GM12892 (cell line): ENCODE results near the gene ACY1.

ENCODE experiments used
- DNase-seq: peaks from one replicate; pipeline ENCODE4 v3.0.0; 2011; ENCODE audit not compliant: insufficient read length
- FAIRE-seq: peaks from 2 replicates; lab custom pipeline; 2011; peaks lifted over from hg19 to GRCh38; lab: Jason Lieb, UNC
- POLR2A ChIP-seq: IDR thresholded peaks from 2 replicates; pipeline ENCODE4 v1.6.1; 2011; ENCODE audit warnings: low read depth, low read length, control low read depth
- POLR2AphosphoS5 ChIP-seq: IDR thresholded peaks from 2 replicates; pipeline ENCODE4 v1.6.1; 2011; ENCODE audit warnings: low read depth, low read length, control low read depth
- TAF1 ChIP-seq: IDR thresholded peaks from 2 replicates; pipeline ENCODE4 v1.6.1; 2011; ENCODE audit warnings: low read depth, mild to moderate bottlenecking, control low read depth, low read length, borderline replicate concordance

Gene ACY1

GRCh38 chr3:51995346-51996163 is 12.2 kb downstream of the ACY1 start, which contains the start of gene RPL29:
TSS of gene RPL29 (minus strand) at chr3:51995895. CDS start at chr3:51995461, 434 bp downstream.
- FAIRE-seq, result peak; percentile 98

GRCh38 chr3:51997172-51997571 is 13.8 kb downstream of the ACY1 start:
- DNase-seq (no peak), FAIRE-seq (no peak)
- no peak for TF ChIP-seq POLR2AphosphoS5
- no peak for TF ChIP-seq POLR2A
- TF ChIP-seq TAF1, result no peak

More at GRCh38 chr3:51995346-51996163, 12.2 kb downstream of the ACY1 start, which contains the start of gene RPL29:
- TF ChIP-seq POLR2A (peak; percentile 99), POLR2AphosphoS5 (peak; percentile 98), TAF1 (peak; percentile 100)
- DNase-seq, result peak; percentile 92

GRCh38 chr3:51997935-51998596 is 14.7 kb downstream of the ACY1 start:
- TF ChIP-seq POLR2AphosphoS5 (no peak), POLR2A (no peak), TAF1 (no peak)
- DNase-seq (no peak), FAIRE-seq (no peak)

- no peak for DNase-seq
- FAIRE-seq, result no peak
Measured at GRCh38 chr3:51998774-51999173, 15.4 kb downstream of the ACY1 start.

GRCh38 chr3:51999846-52000245 is 16.5 kb downstream of the ACY1 start:
- FAIRE-seq (no peak), DNase-seq (no peak)
- no peak for TF ChIP-seq POLR2A
- TF ChIP-seq POLR2AphosphoS5, result no peak
- TF ChIP-seq TAF1, result no peak

More at GRCh38 chr3:51998774-51999173, 15.4 kb downstream of the ACY1 start:
- TF ChIP-seq POLR2A (no peak), POLR2AphosphoS5 (no peak), TAF1 (no peak)

- DNase-seq (peak; percentile 97), FAIRE-seq (peak; percentile 97)
- TF ChIP-seq TAF1, result no peak
- TF ChIP-seq POLR2A, result no peak
- no peak for TF ChIP-seq POLR2AphosphoS5
Measured at GRCh38 chr3:52001443-52001974, 18.2 kb downstream of the ACY1 start.

GRCh38 chr3:52002748-52003147 is 19.4 kb downstream of the ACY1 start:
- no peak for FAIRE-seq
- no peak for DNase-seq
- no peak for TF ChIP-seq POLR2AphosphoS5
- no peak for TF ChIP-seq TAF1
- no peak for TF ChIP-seq POLR2A

- FAIRE-seq, result peak; percentile 70
- TF ChIP-seq POLR2AphosphoS5 (no peak), TAF1 (no peak), POLR2A (no peak)
- DNase-seq, result no peak
Measured at GRCh38 chr3:52004163-52004787, 20.9 kb downstream of the ACY1 start.

GRCh38 chr3:52004906-52005395 is 21.6 kb downstream of the ACY1 start:
- TF ChIP-seq TAF1, result no peak
- no peak for TF ChIP-seq POLR2A
- TF ChIP-seq POLR2AphosphoS5, result no peak
- no peak for FAIRE-seq
- DNase-seq, result no peak

GRCh38 chr3:52005571-52005986 is 22.2 kb downstream of the ACY1 start:
- FAIRE-seq (no peak), DNase-seq (no peak)
- no peak for TF ChIP-seq TAF1
- no peak for TF ChIP-seq POLR2A
- TF ChIP-seq POLR2AphosphoS5, result no peak
